Smooth muscle cell (in vitro differentiated cells): ENCODE measurements around the gene TMEM184C. TPM values are rescaled to one million over a fixed set of nuclear protein-coding genes. Genes with fewer than 3 reads are reported as not detected.

Source experiments
- DNase-seq: peaks from one replicate; lab custom pipeline; 2025; ENCODE audit not compliant: unreplicated experiment; lab: John Stamatoyannopoulos, UW
- H2AFZ ChIP-seq: fragments of 200-600 bp; sonication (generic); 2 replicates; pipeline ENCODE4 v1.6.0; 2016; ENCODE audit warnings: antibody characterized with exemption, low read depth, mild to moderate bottlenecking
- H3F3A ChIP-seq: fragments of 200-600 bp; sonication (generic); 2 replicates; pipeline ENCODE4 v1.6.0; 2017; ENCODE audit warnings: antibody characterized with exemption, low read depth
- H3K27ac ChIP-seq: fragments of 200-600 bp; sonication (generic); 2 replicates; pipeline ENCODE4 v1.5.1; 2016; ENCODE audit warnings: low read depth, mild to moderate bottlenecking
- H3K27me3 ChIP-seq: fragments of 200-600 bp; sonication (generic); 2 replicates; pipeline ENCODE4 v1.6.1; 2016; ENCODE audit warnings: low read depth, mild to moderate bottlenecking
- H3K36me3 ChIP-seq: fragments of 200-600 bp; sonication (generic); 2 replicates; pipeline ENCODE4 v1.5.1; 2016; ENCODE audit warnings: low read depth
- H3K4me1 ChIP-seq: fragments of 200-600 bp; sonication (generic); 2 replicates; pipeline ENCODE4 v1.5.1; 2016; ENCODE audit warnings: low read depth
- H3K4me2 ChIP-seq: fragments of 200-600 bp; sonication (generic); 2 replicates; pipeline ENCODE4 v1.6.0; 2016; ENCODE audit warnings: mild to moderate bottlenecking
- H3K4me3 ChIP-seq: fragments of 200-600 bp; sonication (generic); 2 replicates; pipeline ENCODE4 v1.5.1; 2016; ENCODE audit warnings: mild to moderate bottlenecking
- H3K79me2 ChIP-seq: fragments of 200-600 bp; sonication (generic); 2 replicates; pipeline ENCODE4 v1.6.0; 2016; ENCODE audit warnings: low read depth, mild to moderate bottlenecking
- H3K9ac ChIP-seq: fragments of 200-600 bp; sonication (generic); 2 replicates; pipeline ENCODE4 v1.6.0; 2016; ENCODE audit warnings: low read depth
- H3K9me3 ChIP-seq: fragments of 200-600 bp; sonication (generic); replicated peaks from 2 replicates; pipeline ENCODE4 v1.5.1; 2016; ENCODE audit warnings: low read depth
- H4K20me1 ChIP-seq: fragments of 200-600 bp; sonication (generic); 2 replicates; pipeline ENCODE4 v1.6.0; 2016; ENCODE audit warnings: low read depth
- WGBS: methylation state at CpG from one replicate; pipeline ENCODE4 v1.1.7; 2016; ENCODE audit warnings: low lambda C conversion rate; 5-methylcytosine and 5-hydroxymethylcytosine counted together
- polyA plus RNA-seq: library from polyadenylated mRNA; unstranded; fragments of >200 nt; fragmentation: Nextera tagmentation; extraction: Ambion mirVana; gene quantifications from 2 replicates; pipeline ENCODE4 v1.2.1, GENCODE V29; 2016
- total RNA-seq: library from RNA; depleted of rRNA; stranded (reverse); fragments of >200 nt; gene quantifications from 2 replicates; pipeline ENCODE4 v1.2.3, GENCODE V29; 2014
- TF ChIP-seq, protein P1 (sequence below): fragments of 200-600 bp; sonication (generic); IDR thresholded peaks from 2 replicates; pipeline ENCODE4 v1.5.1; 2017; ENCODE audit warnings: borderline replicate concordance, mild to moderate bottlenecking, antibody characterized with exemption; ENCODE audit not compliant: insufficient read depth, poor library complexity, severe bottlenecking

Gene TMEM184C
- total and polyA plus RNA-seq, 2 experiments from 2014 or later: 21.6 to 33.2 TPM

DNA sequence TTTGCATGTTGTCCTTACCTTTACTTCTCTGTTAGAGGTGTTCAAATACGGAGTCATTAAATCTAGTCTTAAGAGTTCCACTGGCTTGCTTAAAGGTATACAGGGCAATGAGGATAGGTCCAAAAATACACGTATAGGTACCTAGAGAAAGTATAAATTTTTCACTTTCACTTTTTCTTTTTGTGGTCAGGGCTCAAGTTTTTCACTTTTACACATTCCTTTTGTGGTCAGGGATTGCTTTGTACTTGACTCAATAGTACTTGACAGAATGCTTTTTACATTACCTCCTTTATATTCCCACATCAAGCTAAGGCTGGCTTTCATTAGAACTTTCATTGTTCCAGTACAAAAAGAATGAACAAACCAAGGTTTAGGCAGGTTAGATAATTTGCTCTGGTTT, 21.7 kb downstream of the TMEM184C start:
- Histone ChIP-seq H3K9me3 (no peaks in the 10 kb centered on the region), H3K4me2 (no peak overlapping the region), H3K27ac (no peak overlapping the region), H3K79me2 (no peaks in the 10 kb centered on the region), H3K36me3 (peaks cover 32% of the 10 kb centered on the region), H3F3A (no peaks in the 10 kb centered on the region), H2AFZ (no peak overlapping the region), H3K4me3 (no peak overlapping the region), H3K4me1 (peaks cover 3% of the 10 kb centered on the region), H3K27me3 (no peaks in the 10 kb centered on the region), H4K20me1 (peaks cover 3% of the 10 kb centered on the region), H3K9ac (no peak overlapping the region)
- 83% methylated on average over 2 of the region's 2 CpGs for WGBS
- no peak for DNase-seq
- TF ChIP-seq, protein P1, sequence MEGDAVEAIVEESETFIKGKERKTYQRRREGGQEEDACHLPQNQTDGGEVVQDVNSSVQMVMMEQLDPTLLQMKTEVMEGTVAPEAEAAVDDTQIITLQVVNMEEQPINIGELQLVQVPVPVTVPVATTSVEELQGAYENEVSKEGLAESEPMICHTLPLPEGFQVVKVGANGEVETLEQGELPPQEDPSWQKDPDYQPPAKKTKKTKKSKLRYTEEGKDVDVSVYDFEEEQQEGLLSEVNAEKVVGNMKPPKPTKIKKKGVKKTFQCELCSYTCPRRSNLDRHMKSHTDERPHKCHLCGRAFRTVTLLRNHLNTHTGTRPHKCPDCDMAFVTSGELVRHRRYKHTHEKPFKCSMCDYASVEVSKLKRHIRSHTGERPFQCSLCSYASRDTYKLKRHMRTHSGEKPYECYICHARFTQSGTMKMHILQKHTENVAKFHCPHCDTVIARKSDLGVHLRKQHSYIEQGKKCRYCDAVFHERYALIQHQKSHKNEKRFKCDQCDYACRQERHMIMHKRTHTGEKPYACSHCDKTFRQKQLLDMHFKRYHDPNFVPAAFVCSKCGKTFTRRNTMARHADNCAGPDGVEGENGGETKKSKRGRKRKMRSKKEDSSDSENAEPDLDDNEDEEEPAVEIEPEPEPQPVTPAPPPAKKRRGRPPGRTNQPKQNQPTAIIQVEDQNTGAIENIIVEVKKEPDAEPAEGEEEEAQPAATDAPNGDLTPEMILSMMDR: no peak

DNA sequence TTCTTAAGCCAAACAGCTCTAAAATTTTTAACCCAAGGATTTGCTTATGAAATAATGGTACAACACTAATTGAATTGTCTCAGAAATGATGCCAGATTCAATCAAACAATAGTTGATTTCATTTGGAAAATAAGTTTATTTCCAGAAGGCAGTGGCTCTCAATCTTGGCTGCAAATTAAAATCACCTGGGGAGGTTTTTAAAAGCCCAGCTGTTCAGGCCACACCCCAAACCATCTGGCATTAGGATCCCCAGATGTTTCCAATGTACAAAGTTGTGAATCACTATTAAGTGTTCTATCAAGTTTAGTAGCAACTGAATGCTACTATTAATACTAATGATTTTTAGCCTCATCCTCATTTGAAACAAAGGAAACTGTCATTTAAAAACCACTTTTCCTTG, 22.2 kb downstream of the TMEM184C start:
- no peak for DNase-seq
- H3K9ac ChIP-seq: no peak overlapping the region
- no peaks in the 10 kb centered on the region for H3K79me2 ChIP-seq
- peaks cover 30% of the 10 kb centered on the region for H3K36me3 ChIP-seq
- H3F3A ChIP-seq: no peaks in the 10 kb centered on the region
- H3K4me1 ChIP-seq: peaks cover 3% of the 10 kb centered on the region
- no peak overlapping the region for H2AFZ ChIP-seq
- H3K4me2 ChIP-seq: no peak overlapping the region
- no peak overlapping the region for H3K27ac ChIP-seq
- H3K9me3 ChIP-seq: no peaks in the 10 kb centered on the region
- H3K27me3 ChIP-seq: no peaks in the 10 kb centered on the region
- TF ChIP-seq, protein P1: no peak
- peaks cover 3% of the 10 kb centered on the region for H4K20me1 ChIP-seq
- no peak overlapping the region for H3K4me3 ChIP-seq

DNA sequence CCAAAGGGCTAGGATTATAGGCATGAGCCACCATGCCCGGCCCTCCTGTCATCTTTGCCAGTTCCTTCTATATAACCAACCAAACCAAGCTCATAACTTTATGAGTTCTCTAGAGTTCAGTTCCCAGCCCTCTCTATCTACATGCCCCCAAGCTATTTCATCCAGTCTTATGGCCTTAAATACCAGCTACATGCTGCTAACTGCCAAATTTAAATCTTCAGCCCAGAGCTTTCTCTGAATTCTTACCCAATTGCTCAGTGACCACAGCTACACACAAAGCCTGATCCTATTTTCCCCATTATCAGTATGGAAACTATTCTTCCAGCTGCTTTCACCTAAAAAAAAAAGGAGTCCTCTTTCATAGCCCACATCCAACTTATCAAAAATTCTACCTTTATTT, 23.1 kb downstream of the TMEM184C start:
- TF ChIP-seq, protein P1: no peak
- Histone ChIP-seq H3K9me3 (no peaks in the 10 kb centered on the region), H3K79me2 (no peaks in the 10 kb centered on the region), H3K27me3 (no peaks in the 10 kb centered on the region), H3K9ac (no peak overlapping the region), H3F3A (no peaks in the 10 kb centered on the region), H4K20me1 (peaks cover 3% of the 10 kb centered on the region), H2AFZ (no peak overlapping the region), H3K27ac (no peak overlapping the region), H3K36me3 (peaks cover 23% of the 10 kb centered on the region), H3K4me1 (peaks cover 3% of the 10 kb centered on the region), H3K4me3 (no peak overlapping the region), H3K4me2 (no peak overlapping the region)
- 87% methylated on average over 1 of the region's 1 CpG for WGBS
- no peak for DNase-seq

DNA sequence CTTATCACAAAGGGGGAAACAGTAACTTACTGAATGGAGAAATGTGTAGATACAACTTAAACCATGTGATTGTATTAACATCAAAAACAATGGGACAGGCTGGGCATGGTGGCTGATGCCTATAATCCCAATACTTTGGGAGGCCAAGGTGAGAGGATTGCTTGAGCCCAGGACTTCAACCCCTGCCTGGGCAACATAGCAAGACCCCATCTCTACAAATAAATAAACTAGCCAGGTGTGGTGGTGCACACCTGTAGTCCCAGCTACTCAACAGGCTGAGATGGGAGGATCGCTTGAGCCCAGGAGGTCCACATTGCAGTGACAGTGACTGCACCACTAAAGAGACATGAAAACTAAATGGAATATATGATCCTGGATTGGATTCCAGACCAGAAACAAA, 26.4 kb downstream of the TMEM184C start:
- TF ChIP-seq, protein P1: no peak
- DNase-seq: no peak
- H3K9ac ChIP-seq: no peak overlapping the region
- 100% methylated on average over 1 of the region's 1 CpG for WGBS
- H3K4me3 ChIP-seq: no peak overlapping the region
- no peak overlapping the region for H2AFZ ChIP-seq
- H3F3A ChIP-seq: no peaks in the 10 kb centered on the region
- H3K4me2 ChIP-seq: no peak overlapping the region
- H3K79me2 ChIP-seq: no peaks in the 10 kb centered on the region
- no peaks in the 10 kb centered on the region for H3K36me3 ChIP-seq
- peaks cover 4% of the 10 kb centered on the region for H4K20me1 ChIP-seq
- no peak overlapping the region for H3K27ac ChIP-seq
- peaks cover 3% of the 10 kb centered on the region for H3K4me1 ChIP-seq
- H3K27me3 ChIP-seq: no peaks in the 10 kb centered on the region
- no peaks in the 10 kb centered on the region for H3K9me3 ChIP-seq
